ENCODE data around the gene OXER1.
"Not testable (repeated sequence)": the region's sequence is repeated elsewhere in the genome, so short reads cannot be mapped to it uniquely, and the experiment has no call there.

The OXER1 gene

GRCh38 chr2:42744545-42745082 lies 19.3 kb downstream of the OXER1 start:
- DNase-seq, result no peak

- no peak for DNase-seq
Observed at GRCh38 chr2:42743659-42743990, 20.3 kb downstream of the OXER1 start.

GRCh38 chr2:42742740-42743658 lies 20.9 kb downstream of the OXER1 start:
- DNase-seq, result no peak

- no peak for DNase-seq
Observed at GRCh38 chr2:42741140-42741539, 22.8 kb downstream of the OXER1 start.

- DNase-seq, result no peak
Observed at GRCh38 chr2:42736598-42737322, 27.2 kb downstream of the OXER1 start.

- DNase-seq, result no peak
Observed at GRCh38 chr2:42733852-42734251, 30.1 kb downstream of the OXER1 start.

- DNase-seq, result not testable (repeated sequence)
Observed at GRCh38 chr2:42731316-42731715, 32.6 kb downstream of the OXER1 start.

- no peak for DNase-seq
Observed at GRCh38 chr2:42726680-42727079, 37.3 kb downstream of the OXER1 start.

- DNase-seq, result no peak
Observed at GRCh38 chr2:42725657-42726056, 38.3 kb downstream of the OXER1 start.

GRCh38 chr2:42724886-42725285 lies 39.0 kb downstream of the OXER1 start:
- no peak for DNase-seq

GRCh38 chr2:42723465-42723864 lies 40.5 kb downstream of the OXER1 start:
- DNase-seq, result no peak

- DNase-seq, result no peak
Observed at GRCh38 chr2:42722320-42723190, 41.4 kb downstream of the OXER1 start.

GRCh38 chr2:42721898-42722297 lies 42.0 kb downstream of the OXER1 start:
- DNase-seq, result no peak

GRCh38 chr2:42714686-42715085 lies 49.2 kb downstream of the OXER1 start:
- DNase-seq, result no peak

- no peak for DNase-seq
Observed at GRCh38 chr2:42713920-42714319, 50.0 kb downstream of the OXER1 start.

GRCh38 chr2:42712934-42713333 lies 51.0 kb downstream of the OXER1 start:
- no peak for DNase-seq
